HepG2 (cell line): ENCODE measurements around the gene THY1. TPM values are rescaled to one million over a fixed set of nuclear protein-coding genes. Genes with fewer than 3 reads are reported as not detected.

Experiments used
- ATAC-seq: fragments of 200-7000 bp; cut with Tn5 transposase; 3 replicates; pipeline ENCODE4 v1.9.1; 2020; ENCODE audit warnings: mild to moderate bottlenecking, moderate library complexity
- BruUV-seq: library from RNA; stranded (reverse); fragments of 400-500 nt; replicated peaks from 2 replicates; lab custom pipeline; 2021; lab: Mats Ljungman, UMichigan
- CTCF ChIA-PET: fragments of 300-600 bp; formaldehyde crosslinking; extraction: SDS; loops from one replicate; lab custom pipeline; 2021; ENCODE audit warnings: low total read pairs, inconsistent platforms, low intra/inter-chr PET ratio; lab: Yijun Ruan, JAX
- POLR2A ChIA-PET: fragments of 350-600 bp; sonication (Branson Sonifier 250); formaldehyde crosslinking; loops from one replicate; lab custom pipeline; 2020; ENCODE audit warnings: antibody characterized with exemption, inconsistent platforms; lab: Yijun Ruan, JAX
- DNase-seq: peaks from one replicate; pipeline ENCODE4 v3.0.0-alpha.2; 2015; ENCODE audit warnings: low spot score
- FAIRE-seq: peaks from 3 replicates; lab custom pipeline; 2011; peaks lifted over from hg19 to GRCh38; lab: Jason Lieb, UNC
- H2AFZ ChIP-seq: one replicate; pipeline ENCODE4 v1.6.1; 2011; ENCODE audit warnings: low read length, inconsistent platforms
- H3K27ac ChIP-seq: fragments of 300-600 bp; 3 replicates; pipeline ENCODE4 v1.8.0; 2011; ENCODE audit warnings: mixed run types, mild to moderate bottlenecking, mixed read lengths, low read length, inconsistent platforms; ENCODE audit not compliant: insufficient read depth; ENCODE audit errors: extremely low read length
- H3K27me3 ChIP-seq, 2 experiments: fragments of 200-600 bp in 1 of 2; 2 replicates in 1 of 2; 3 replicates in 1 of 2; pipeline versions ENCODE4 v1.6.0 to v1.8.0; 2011; ENCODE audit warnings: low read length in 2 of 2, mild to moderate bottlenecking in 2 of 2, moderate library complexity in 2 of 2, inconsistent platforms in 1 of 2; ENCODE audit not compliant: insufficient read depth in 2 of 2, control insufficient read depth in 1 of 2
- H3K36me3 ChIP-seq, 2 experiments: fragments of 200-600 bp in 1 of 2; replicated peaks in 1 of 2; 2 replicates in 1 of 2; 3 replicates in 1 of 2; pipeline versions ENCODE4 v1.5.1 to v1.8.0; 2011; ENCODE audit warnings: low read length in 2 of 2, inconsistent platforms in 1 of 2; ENCODE audit not compliant: insufficient read depth in 2 of 2, control insufficient read depth in 1 of 2
- H3K4me1 ChIP-seq: 2 replicates; pipeline ENCODE4 v1.5.1; 2012; ENCODE audit warnings: low read length, inconsistent platforms; ENCODE audit not compliant: insufficient read depth
- H3K4me2 ChIP-seq: 2 replicates; pipeline ENCODE4 v1.6.0; 2011; ENCODE audit warnings: low read depth, low read length, inconsistent platforms
- H3K4me3 ChIP-seq, 3 experiments: fragments of 200-600 bp in 1 of 3; sonication (generic), shearing (Covaris generic) in 1 of 3; replicated peaks in 1 of 3; 2 replicates each; pipeline ENCODE4 v1.5.1; 2011 to 2016; ENCODE audit warnings: low read length in 3 of 3, inconsistent platforms in 2 of 3, low read depth in 2 of 3, mild to moderate bottlenecking in 2 of 3, control low read depth in 1 of 3, mixed read lengths in 1 of 3; ENCODE audit not compliant: insufficient read depth in 1 of 3
- H3K79me2 ChIP-seq: one replicate; pipeline ENCODE4 v1.6.1; 2011; ENCODE audit warnings: low read length, inconsistent platforms; ENCODE audit not compliant: insufficient read depth
- H3K9ac ChIP-seq: 2 replicates; pipeline ENCODE4 v1.6.0; 2011; ENCODE audit warnings: mild to moderate bottlenecking, low read depth, low read length, inconsistent platforms; ENCODE audit not compliant: insufficient read depth
- H3K9me3 ChIP-seq: 2 replicates; pipeline ENCODE4 v1.5.1; 2012; ENCODE audit warnings: mild to moderate bottlenecking, low read length
- H4K20me1 ChIP-seq: 2 replicates; pipeline ENCODE4 v1.6.0; 2011; ENCODE audit warnings: inconsistent platforms, mild to moderate bottlenecking, low read length, moderate library complexity; ENCODE audit not compliant: insufficient read depth
- BORCS8-MEF2B ChIP-seq: sonication (generic); formaldehyde crosslinking; IDR thresholded peaks from 2 replicates; pipeline ENCODE4 v1.8.0; 2022; ENCODE audit warnings: mild to moderate bottlenecking, missing genetic modification reagents
- DBP ChIP-seq: sonication (generic); formaldehyde crosslinking; IDR thresholded peaks from 2 replicates; pipeline ENCODE4 v1.4.0; 2020; ENCODE audit warnings: missing genetic modification reagents; ENCODE audit errors: not compliant biosample characterization
- HCFC1 ChIP-seq: fragments of 150-350 bp; IDR thresholded peaks from 2 replicates; pipeline ENCODE4 v1.6.1; 2014; ENCODE audit warnings: low read depth, low read length
- HIC2 ChIP-seq: sonication (generic); formaldehyde crosslinking; IDR thresholded peaks from 2 replicates; pipeline ENCODE4 v1.9.0; 2022; ENCODE audit warnings: low read depth, missing genetic modification reagents
- MTA3 ChIP-seq: sonication (generic); formaldehyde crosslinking; IDR thresholded peaks from 2 replicates; pipeline ENCODE4 v1.4.0; 2020; ENCODE audit warnings: missing genetic modification reagents
- THYN1 ChIP-seq: sonication (generic); formaldehyde crosslinking; IDR thresholded peaks from 2 replicates; pipeline ENCODE4 v1.8.1; 2023; ENCODE audit warnings: low read depth, mild to moderate bottlenecking, moderate library complexity, missing genetic modification reagents, borderline replicate concordance
- ZBTB42 ChIP-seq: sonication (generic); formaldehyde crosslinking; IDR thresholded peaks from 2 replicates; pipeline ENCODE4 v1.5.0; 2020; ENCODE audit warnings: mild to moderate bottlenecking, missing genetic modification reagents
- ZFP41 ChIP-seq: sonication (generic); formaldehyde crosslinking; IDR thresholded peaks from 2 replicates; pipeline ENCODE4 v1.4.0; 2020; ENCODE audit warnings: mild to moderate bottlenecking, missing genetic modification reagents, borderline replicate concordance
- ZFY ChIP-seq: sonication (generic); formaldehyde crosslinking; IDR thresholded peaks from 2 replicates; pipeline ENCODE4 v1.4.0; 2020; ENCODE audit warnings: missing genetic modification reagents
- ZNF670 ChIP-seq: sonication (generic); formaldehyde crosslinking; IDR thresholded peaks from 2 replicates; pipeline ENCODE4 v1.8.0; 2022; ENCODE audit warnings: mild to moderate bottlenecking, missing genetic modification reagents, borderline replicate concordance
- ZNF678 ChIP-seq: sonication (generic); formaldehyde crosslinking; IDR thresholded peaks from 2 replicates; pipeline ENCODE4 v1.4.0; 2020; ENCODE audit warnings: mild to moderate bottlenecking, missing genetic modification reagents
- WGBS: methylation state at CpG from one replicate; pipeline ENCODE4 v1.1.6; 2017; ENCODE audit warnings: low lambda C conversion rate; 5-methylcytosine and 5-hydroxymethylcytosine counted together
- in situ Hi-C: cut with HindIII; loops from 2 replicates; pipeline ENCODE4 v1.10.0; 2017; ENCODE audit warnings: low pct_unique_long_range_greater_than_20kb; ENCODE audit not compliant: extremely low pct_ligation_motif_present
- intact Hi-C: fragments of 100-400 bp; cut with micrococcal nuclease; formaldehyde crosslinking; loops from one replicate; pipeline ENCODE4 v1.10.0; 2022; ENCODE audit not compliant: unreplicated experiment
- polyA plus RNA-seq, 8 experiments: library from polyadenylated mRNA; depleted of rRNA in 3 of 8; stranded (reverse) in 7 of 8; unstranded in 1 of 8; fragments of >200 nt; fragmentation: Illumina TruSeq in 4 of 8; extraction: Trizol in 4 of 8; gene quantifications; 2 replicates each; pipeline versions ENCODE4 v1.2.1 to v1.2.3, GENCODE V29; 2011 to 2016; ENCODE audit warnings: low read depth in 4 of 8, missing spikeins in 1 of 8, mixed read lengths in 1 of 8; ENCODE audit not compliant: insufficient read depth in 1 of 8
- total RNA-seq, 5 experiments: library from RNA; depleted of rRNA; stranded (reverse); fragments of >200 nt; fragmentation: Illumina TruSeq; extraction: Trizol; gene quantifications; 2 replicates each; pipeline ENCODE4 v1.2.3, GENCODE V29; 2016; ENCODE audit warnings: low read depth in 1 of 5
- TF ChIP-seq, protein P1 (sequence below), 2 experiments: fragments of 450-650 bp in 1 of 2; sonication (generic) in 1 of 2; formaldehyde crosslinking in 1 of 2; IDR thresholded peaks; 2 replicates each; pipeline versions ENCODE4 v1.6.1 to v1.8.0; 2016 to 2022; ENCODE audit warnings: antibody characterized with exemption in 1 of 2, mild to moderate bottlenecking in 1 of 2, missing genetic modification reagents in 1 of 2

THY1 gene
- total and polyA plus RNA-seq, 2 of the 13 experiments (the other 11 are each of a cell fraction or from before 2014, with no cell fraction given), result not detected

GRCh38 chr11:119419834-119420492 is 3.0 kb downstream of the THY1 start:
- DNase-seq (no peak), ATAC-seq (no peak), FAIRE-seq (no peak)
- intact Hi-C loops, result no loop called here
- Histone ChIP-seq H3K9me3 (no peaks in the 10 kb centered on the region), H3K4me1 (peaks cover 11% of the 10 kb centered on the region; the same call in 1 of the 2 replicates), H3K27ac (no peak overlapping the region), H4K20me1 (no peaks in the 10 kb centered on the region), H3K79me2 (no peaks in the 10 kb centered on the region), H3K4me2 (no peak overlapping the region), H3K9ac (no peak overlapping the region), H2AFZ (no peak overlapping the region), H3K27me3 (no peaks in the 10 kb centered on the region; a peak in 2 of 5 replicates), H3K36me3 (no peaks in the 10 kb centered on the region), H3K4me3 (no peak overlapping the region)
- BruUV-seq, result no TSS peak
- CTCF ChIA-PET, result no interaction called here
- POLR2A ChIA-PET, result no interaction called here
- WGBS, result 71% methylated on average over 11 of the region's 18 CpGs
- in situ Hi-C loops, result no loop called here
- no peak for TF ChIP-seq THYN1 (CRISPR knock-in tag)
- no peak for TF ChIP-seq DBP (CRISPR knock-in tag)
- TF ChIP-seq ZNF670 (CRISPR knock-in tag), result no peak
- TF ChIP-seq ZBTB42 (CRISPR knock-in tag), result no peak
- no peak for TF ChIP-seq HIC2 (CRISPR knock-in tag)
- no peak for TF ChIP-seq HCFC1
- TF ChIP-seq, protein P1, sequence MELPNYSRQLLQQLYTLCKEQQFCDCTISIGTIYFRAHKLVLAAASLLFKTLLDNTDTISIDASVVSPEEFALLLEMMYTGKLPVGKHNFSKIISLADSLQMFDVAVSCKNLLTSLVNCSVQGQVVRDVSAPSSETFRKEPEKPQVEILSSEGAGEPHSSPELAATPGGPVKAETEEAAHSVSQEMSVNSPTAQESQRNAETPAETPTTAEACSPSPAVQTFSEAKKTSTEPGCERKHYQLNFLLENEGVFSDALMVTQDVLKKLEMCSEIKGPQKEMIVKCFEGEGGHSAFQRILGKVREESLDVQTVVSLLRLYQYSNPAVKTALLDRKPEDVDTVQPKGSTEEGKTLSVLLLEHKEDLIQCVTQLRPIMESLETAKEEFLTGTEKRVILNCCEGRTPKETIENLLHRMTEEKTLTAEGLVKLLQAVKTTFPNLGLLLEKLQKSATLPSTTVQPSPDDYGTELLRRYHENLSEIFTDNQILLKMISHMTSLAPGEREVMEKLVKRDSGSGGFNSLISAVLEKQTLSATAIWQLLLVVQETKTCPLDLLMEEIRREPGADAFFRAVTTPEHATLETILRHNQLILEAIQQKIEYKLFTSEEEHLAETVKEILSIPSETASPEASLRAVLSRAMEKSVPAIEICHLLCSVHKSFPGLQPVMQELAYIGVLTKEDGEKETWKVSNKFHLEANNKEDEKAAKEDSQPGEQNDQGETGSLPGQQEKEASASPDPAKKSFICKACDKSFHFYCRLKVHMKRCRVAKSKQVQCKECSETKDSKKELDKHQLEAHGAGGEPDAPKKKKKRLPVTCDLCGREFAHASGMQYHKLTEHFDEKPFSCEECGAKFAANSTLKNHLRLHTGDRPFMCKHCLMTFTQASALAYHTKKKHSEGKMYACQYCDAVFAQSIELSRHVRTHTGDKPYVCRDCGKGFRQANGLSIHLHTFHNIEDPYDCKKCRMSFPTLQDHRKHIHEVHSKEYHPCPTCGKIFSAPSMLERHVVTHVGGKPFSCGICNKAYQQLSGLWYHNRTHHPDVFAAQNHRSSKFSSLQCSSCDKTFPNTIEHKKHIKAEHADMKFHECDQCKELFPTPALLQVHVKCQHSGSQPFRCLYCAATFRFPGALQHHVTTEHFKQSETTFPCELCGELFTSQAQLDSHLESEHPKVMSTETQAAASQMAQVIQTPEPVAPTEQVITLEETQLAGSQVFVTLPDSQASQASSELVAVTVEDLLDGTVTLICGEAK (IDR thresholded peaks at IDR 0.05), result no peak
- TF ChIP-seq, protein P1 (CRISPR knock-in tag; IDR thresholded peaks at IDR 0.05), result no peak
- TF ChIP-seq ZFY (CRISPR knock-in tag), result no peak
- TF ChIP-seq BORCS8-MEF2B (CRISPR knock-in tag), result no peak
- no peak for TF ChIP-seq MTA3 (CRISPR knock-in tag)
- no peak for TF ChIP-seq ZFP41 (CRISPR knock-in tag)
- no peak for TF ChIP-seq ZNF678 (CRISPR knock-in tag)
